OCI-LY7 (cell line): ENCODE data around the gene TAOK1. TPM values are rescaled to one million over a fixed set of nuclear protein-coding genes. Genes with fewer than 3 reads are reported as not detected.

Experiments used
- BruUV-seq: library from RNA; stranded (reverse); fragments of 400-500 nt; replicated peaks from 2 replicates; lab custom pipeline; 2021; lab: Mats Ljungman, UMichigan
- CTCF ChIA-PET: fragments of 300-600 bp; sonication (Branson Sonifier 250); formaldehyde crosslinking; loops from one replicate; lab custom pipeline; 2022; ENCODE audit warnings: antibody characterized with exemption; ENCODE audit not compliant: unreplicated experiment; lab: Charles Lee
- POLR2A ChIA-PET: fragments of 300-600 bp; sonication (Branson Sonifier 250); formaldehyde crosslinking; loops from one replicate; lab custom pipeline; 2022; ENCODE audit warnings: antibody characterized with exemption; lab: Charles Lee
- DNase-seq: peaks from one replicate; pipeline ENCODE4 v3.0.0-alpha.2; 2015; ENCODE audit warnings: low spot score
- H2AFZ ChIP-seq: fragments of 200-600 bp; sonication (generic), shearing (Covaris generic); 2 replicates; pipeline ENCODE4 v1.6.1; 2014; ENCODE audit warnings: mild to moderate bottlenecking, antibody characterized with exemption, low read length, moderate library complexity
- H3K27ac ChIP-seq: fragments of 200-600 bp; sonication (generic); 2 replicates; pipeline ENCODE4 v1.5.1; 2014; ENCODE audit warnings: mixed run types, low read depth, mild to moderate bottlenecking, moderate library complexity, low read length, inconsistent platforms; ENCODE audit not compliant: poor library complexity, severe bottlenecking
- H3K36me3 ChIP-seq: fragments of 200-600 bp; sonication (generic); 2 replicates; pipeline ENCODE4 v1.6.1; 2014; ENCODE audit warnings: mild to moderate bottlenecking, antibody characterized with exemption, low read length, moderate library complexity, mixed read lengths; ENCODE audit not compliant: insufficient read depth
- H3K4me1 ChIP-seq: fragments of 200-600 bp; sonication (generic); 2 replicates; pipeline ENCODE4 v1.5.1; 2014; ENCODE audit warnings: mild to moderate bottlenecking, low read length; ENCODE audit not compliant: insufficient read depth, poor library complexity, severe bottlenecking
- H3K4me2 ChIP-seq: fragments of 200-600 bp; sonication (generic); 2 replicates; pipeline ENCODE4 v1.6.1; 2014; ENCODE audit warnings: mild to moderate bottlenecking, low read length
- H3K4me3 ChIP-seq: fragments of 200-600 bp; sonication (generic); 2 replicates; pipeline ENCODE4 v1.5.1; 2014; ENCODE audit warnings: mild to moderate bottlenecking, low read depth, low read length; ENCODE audit not compliant: poor library complexity, severe bottlenecking
- H3K79me2 ChIP-seq: fragments of 200-600 bp; sonication (generic); 2 replicates; pipeline ENCODE4 v1.6.1; 2016; ENCODE audit warnings: low read depth, mild to moderate bottlenecking, low read length, moderate library complexity, mixed read lengths; ENCODE audit not compliant: insufficient read depth
- H3K9me2 ChIP-seq: fragments of 200-600 bp; sonication (generic); 2 replicates; pipeline ENCODE4 v1.6.1; 2016; ENCODE audit warnings: mild to moderate bottlenecking, low read length, mixed read lengths; ENCODE audit not compliant: insufficient read depth
- H3K9me3 ChIP-seq: fragments of 200-600 bp; sonication (generic); 2 replicates; pipeline ENCODE4 v1.6.1; 2014; ENCODE audit warnings: mild to moderate bottlenecking, mixed run types, low read length, mixed read lengths
- H4K20me1 ChIP-seq: fragments of 200-600 bp; sonication (generic); 2 replicates; pipeline ENCODE4 v1.6.1; 2014; ENCODE audit warnings: mild to moderate bottlenecking, antibody characterized with exemption, low read length, moderate library complexity, mixed read lengths; ENCODE audit not compliant: insufficient read depth
- EZH2phosphoT487 ChIP-seq: fragments of 200-600 bp; sonication (generic); IDR thresholded peaks from 2 replicates; pipeline ENCODE4 v1.6.1; 2018; ENCODE audit warnings: low read depth, borderline replicate concordance, mild to moderate bottlenecking, mixed run types, antibody characterized with exemption, low read length, moderate library complexity, mixed read lengths
- intact Hi-C: fragments of 100-400 bp; cut with micrococcal nuclease; formaldehyde crosslinking; loops from one replicate; pipeline ENCODE4 v1.10.0; 2022; ENCODE audit not compliant: unreplicated experiment
- total RNA-seq, 2 experiments: library from RNA; depleted of rRNA in 1 of 2; stranded (reverse); fragments of >200 nt in 1 of 2; shearing (Covaris generic) in 1 of 2; gene quantifications; 2 replicates each; pipeline ENCODE4 v1.2.3, GENCODE V29; 2014 to 2022
- TF ChIP-seq, protein P1 (sequence below): fragments of 200-600 bp; sonication (generic); conservative IDR thresholded peaks from 2 replicates; pipeline ENCODE4 v1.5.1; 2014; ENCODE audit warnings: mild to moderate bottlenecking, antibody characterized with exemption, low read length, moderate library complexity, mixed read lengths

The TAOK1 gene
- total RNA-seq, 2 experiments from 2014 or later, result 30.4 to 46.8 TPM

DNA sequence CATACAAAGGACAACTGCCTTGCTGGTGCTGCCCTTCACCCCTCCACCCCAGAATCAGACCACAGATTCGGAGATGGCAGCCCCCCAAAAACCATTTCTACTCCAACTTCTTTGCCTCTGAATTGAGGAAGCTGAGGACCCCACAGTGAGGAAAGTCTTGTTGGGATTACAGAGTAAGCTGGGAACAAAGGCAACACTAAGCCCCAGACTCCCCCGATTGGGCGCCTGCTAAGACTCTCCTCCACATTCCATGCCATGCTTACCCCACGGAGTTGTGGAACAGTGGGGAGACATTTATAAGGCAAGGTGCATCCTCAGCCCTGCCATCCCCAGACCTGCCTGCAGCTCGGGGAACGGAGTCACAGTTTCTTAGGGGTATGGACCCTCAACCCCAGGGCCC is 197.4 kb downstream of the TAOK1 start:
- DNase-seq, result no peak
- peaks cover 5% of the 10 kb centered on the region; the same call in 1 of the 2 replicates for H4K20me1 ChIP-seq
- peaks cover 69% of the 10 kb centered on the region for H3K4me1 ChIP-seq
- BruUV-seq, result no TSS peak
- peaks cover 46% of the 10 kb centered on the region for H3K79me2 ChIP-seq
- ChIA-PET CTCF (interaction anchor here (1.3 kb wide), 1 partner anchor 29 kb away, joined by 3 read pairs; no protein-coding TSS in a partner anchor), POLR2A (interaction anchor here (0.6 to 1.5 kb wide), 2 partner anchors 9 to 438 kb away, joined by 3 to 4 read pairs; no protein-coding TSS in a partner anchor)
- peaks cover 9% of the 10 kb centered on the region for H3K36me3 ChIP-seq
- H3K4me2 ChIP-seq, result peak overlapping the region; percentile 93
- no peaks in the 10 kb centered on the region for H3K9me3 ChIP-seq
- H3K4me3 ChIP-seq, result peak overlapping the region; percentile 77
- H2AFZ ChIP-seq, result no peak overlapping the region
- TF ChIP-seq EZH2phosphoT487, result no peak
- TF ChIP-seq, protein P1, sequence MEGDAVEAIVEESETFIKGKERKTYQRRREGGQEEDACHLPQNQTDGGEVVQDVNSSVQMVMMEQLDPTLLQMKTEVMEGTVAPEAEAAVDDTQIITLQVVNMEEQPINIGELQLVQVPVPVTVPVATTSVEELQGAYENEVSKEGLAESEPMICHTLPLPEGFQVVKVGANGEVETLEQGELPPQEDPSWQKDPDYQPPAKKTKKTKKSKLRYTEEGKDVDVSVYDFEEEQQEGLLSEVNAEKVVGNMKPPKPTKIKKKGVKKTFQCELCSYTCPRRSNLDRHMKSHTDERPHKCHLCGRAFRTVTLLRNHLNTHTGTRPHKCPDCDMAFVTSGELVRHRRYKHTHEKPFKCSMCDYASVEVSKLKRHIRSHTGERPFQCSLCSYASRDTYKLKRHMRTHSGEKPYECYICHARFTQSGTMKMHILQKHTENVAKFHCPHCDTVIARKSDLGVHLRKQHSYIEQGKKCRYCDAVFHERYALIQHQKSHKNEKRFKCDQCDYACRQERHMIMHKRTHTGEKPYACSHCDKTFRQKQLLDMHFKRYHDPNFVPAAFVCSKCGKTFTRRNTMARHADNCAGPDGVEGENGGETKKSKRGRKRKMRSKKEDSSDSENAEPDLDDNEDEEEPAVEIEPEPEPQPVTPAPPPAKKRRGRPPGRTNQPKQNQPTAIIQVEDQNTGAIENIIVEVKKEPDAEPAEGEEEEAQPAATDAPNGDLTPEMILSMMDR, result no peak
- intact Hi-C loops, result no loop called here
- H3K27ac ChIP-seq, result no peak overlapping the region
- H3K9me2 ChIP-seq, result no peaks in the 10 kb centered on the region

DNA sequence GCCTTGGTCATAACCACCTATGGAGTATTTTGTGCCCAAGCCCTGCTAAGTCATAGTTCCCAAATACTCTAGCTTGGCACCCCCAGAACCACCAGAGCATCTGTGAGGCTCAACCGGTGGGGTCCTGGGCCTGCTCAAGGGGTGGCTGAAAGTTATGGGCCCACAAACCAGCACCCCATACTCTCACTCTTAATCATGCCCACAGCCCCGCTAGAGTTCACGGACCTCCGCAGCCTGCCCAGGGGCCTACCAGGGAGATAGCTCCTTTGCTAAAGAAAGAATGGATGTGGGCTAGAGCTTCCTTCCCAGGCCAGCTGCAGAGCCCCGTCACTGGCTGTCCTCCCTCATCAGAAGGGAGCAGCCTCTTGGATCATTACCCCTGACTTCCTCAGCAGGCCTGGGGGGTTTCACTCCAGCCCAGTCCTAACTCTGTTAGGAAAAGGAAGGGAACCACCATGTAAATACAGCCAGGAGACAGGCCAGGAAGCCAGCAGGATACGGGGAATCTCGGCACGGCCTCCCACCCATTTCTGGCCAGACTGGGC is 197.9 kb downstream of the TAOK1 start:
- TF ChIP-seq EZH2phosphoT487, result no peak
- TF ChIP-seq, protein P1, result no peak
- H3K79me2 ChIP-seq, result peaks cover 46% of the 10 kb centered on the region
- DNase-seq, result peak; percentile 18
- peaks cover 5% of the 10 kb centered on the region; the same call in 1 of the 2 replicates for H4K20me1 ChIP-seq
- H3K9me3 ChIP-seq, result no peaks in the 10 kb centered on the region
- H3K4me1 ChIP-seq, result peaks cover 72% of the 10 kb centered on the region
- intact Hi-C loops, result no loop called here
- H3K4me2 ChIP-seq, result peak overlapping the region; percentile 93
- H3K27ac ChIP-seq, result peak overlapping the region; percentile 13
- ChIA-PET POLR2A (interaction anchor here (0.5 to 1.5 kb wide), 3 partner anchors 9 to 1375 kb away, joined by 3 to 4 read pairs (median 3); no protein-coding TSS in a partner anchor), CTCF (interaction anchor here (1.3 kb wide), 1 partner anchor 29 kb away, joined by 3 read pairs; no protein-coding TSS in a partner anchor)
- H3K36me3 ChIP-seq, result peaks cover 4% of the 10 kb centered on the region; the same call in 1 of the 2 replicates
- no TSS peak for BruUV-seq
- peak overlapping the region; percentile 77 for H3K4me3 ChIP-seq
- no peak overlapping the region for H2AFZ ChIP-seq
- no peaks in the 10 kb centered on the region for H3K9me2 ChIP-seq
